HL-60 (cell line): Measurements from ENCODE around the gene FGGY.

Experiments used
- DNase-seq, 2 experiments: peaks; one replicate each; pipeline ENCODE4 v3.0.0-alpha.2; 2010 to 2020; ENCODE audit warnings: low read depth in 1 of 2, low spot score in 1 of 2
- H3K27ac ChIP-seq: fragments of 250-450 bp; sonication (Bioruptor Pico); replicated peaks from 2 replicates; pipeline ENCODE4 v1.5.1; 2020; ENCODE audit warnings: mild to moderate bottlenecking, moderate library complexity
- H3K27me3 ChIP-seq: fragments of 250-450 bp; sonication (Bioruptor Pico); 2 replicates; pipeline ENCODE4 v1.5.1; 2021; ENCODE audit warnings: mild to moderate bottlenecking, moderate library complexity; ENCODE audit not compliant: insufficient read depth, poor library complexity, severe bottlenecking
- H3K4me3 ChIP-seq: replicated peaks from 2 replicates; pipeline ENCODE4 v1.5.1; 2011; ENCODE audit warnings: mild to moderate bottlenecking, control low read depth, low read length; ENCODE audit not compliant: insufficient read depth
- CTCF ChIP-seq: IDR thresholded peaks from one replicate; pipeline ENCODE4 v1.5.1; 2011; ENCODE audit warnings: low read length, control low read depth, inconsistent platforms; ENCODE audit not compliant: insufficient read depth
- GABPA ChIP-seq: IDR thresholded peaks from 2 replicates; pipeline ENCODE4 v1.6.1; 2012; ENCODE audit warnings: low read depth
- POLR2AphosphoS5 ChIP-seq: IDR thresholded peaks from 2 replicates; pipeline ENCODE4 v1.6.1; 2012; ENCODE audit warnings: low read depth
- REST ChIP-seq: IDR thresholded peaks from 2 replicates; pipeline ENCODE4 v1.6.1; 2012; ENCODE audit warnings: low read depth; ENCODE audit not compliant: insufficient replicate concordance
- SPI1 ChIP-seq: IDR thresholded peaks from 2 replicates; pipeline ENCODE4 v1.6.1; 2012; ENCODE audit warnings: low read depth, mild to moderate bottlenecking, borderline replicate concordance

The FGGY gene

GRCh38 chr1:59523745-59524450 is 227.0 kb downstream of the FGGY start:
- H3K27me3 ChIP-seq = no peaks in the 10 kb centered on the region
- TF ChIP-seq SPI1 (no peak), CTCF (no peak), POLR2AphosphoS5 (no peak), REST (no peak), GABPA (no peak)
- no peak overlapping the region for H3K27ac ChIP-seq
- no peak for DNase-seq
- no peak overlapping the region for H3K4me3 ChIP-seq

- H3K27ac ChIP-seq = no peak overlapping the region
- DNase-seq = no peak
- no peaks in the 10 kb centered on the region for H3K27me3 ChIP-seq
- TF ChIP-seq CTCF = no peak
- no peak for TF ChIP-seq POLR2AphosphoS5
- no peak for TF ChIP-seq SPI1
- TF ChIP-seq GABPA = no peak
- no peak for TF ChIP-seq REST
- no peak overlapping the region for H3K4me3 ChIP-seq
These were observed 229.3 kb downstream of the FGGY start for GRCh38 chr1:59526240-59526639.

GRCh38 chr1:59528471-59528870 is 231.6 kb downstream of the FGGY start:
- Histone ChIP-seq H3K27ac (no peak overlapping the region), H3K4me3 (no peak overlapping the region), H3K27me3 (no peaks in the 10 kb centered on the region)
- DNase-seq = no peak
- TF ChIP-seq POLR2AphosphoS5 (no peak), CTCF (no peak), SPI1 (no peak), REST (no peak), GABPA (no peak)
